Smooth muscle cell of trachea (primary cell): Measurements from ENCODE around the gene CISD1. TPM values are rescaled to one million over a fixed set of nuclear protein-coding genes. Genes with fewer than 3 reads are reported as not detected.

ENCODE experiments used
- total RNA-seq: library from RNA; depleted of rRNA; stranded (reverse); fragments of >200 nt; gene quantifications from 2 replicates; pipeline ENCODE4 v1.2.1, GENCODE V29; 2014

CISD1 gene
- total RNA-seq, result 14.6 and 40.7 TPM in 2 replicates

GRCh38 chr10:58268946-58269781 is at the start of gene CISD1:
Gene CISD1 (plus strand): TSS chr10:58269162. CDS start chr10:58269274, 112 bp downstream.

GRCh38 chr10:58267713-58268453 is 1.1 kb upstream of the CISD1 start, which contains the start of gene IPMK:
Gene IPMK (minus strand): TSS chr10:58267894. CDS start chr10:58267611, 283 bp downstream.

GRCh38 chr10:58334817-58335305 is 65.9 kb downstream of the CISD1 start, which contains the start of gene UBE2D1:
Gene UBE2D1 (plus strand): TSS chr10:58335006. CDS start chr10:58335202, 196 bp downstream.

Other genes with a start within 250 kb of the CISD1 start
- gene IPMK, start 1.3 kb upstream of the CISD1 start, total RNA-seq, result 7.1 and 7.3 TPM in 2 replicates
- 11.3 and 12.7 TPM in 2 replicates for gene UBE2D1, start 65.8 kb downstream of the CISD1 start, total RNA-seq
- 9.6 and 19.1 TPM in 2 replicates for gene TFAM, start 116.2 kb downstream of the CISD1 start, total RNA-seq
- 72.9 and 102 TPM in 2 replicates for gene BICC1, start 243.7 kb downstream of the CISD1 start, total RNA-seq